ENCODE results near the gene ARMC9.
A peak's percentile ranks its signal among the peaks of the same experiment; 100 is the strongest.
"Not testable (repeated sequence)": the region's sequence is repeated elsewhere in the genome, so short reads cannot be mapped to it uniquely, and the experiment has no call there.

ARMC9 gene

GRCh38 chr2:231278868-231279267 lies 80.4 kb downstream of the ARMC9 start:
- DNase-seq (ENCODE audit: low spot score) = no peak

GRCh38 chr2:231280846-231281245 lies 82.4 kb downstream of the ARMC9 start:
- DNase-seq (ENCODE audit: low spot score) = no peak

- DNase-seq (ENCODE audit: low spot score) = no peak
Observed at GRCh38 chr2:231284296-231284695, 85.9 kb downstream of the ARMC9 start.

GRCh38 chr2:231286964-231287363 lies 88.5 kb downstream of the ARMC9 start:
- no peak for DNase-seq (ENCODE audit: low spot score)

GRCh38 chr2:231287696-231288095 lies 89.3 kb downstream of the ARMC9 start:
- no peak for DNase-seq (ENCODE audit: low spot score)

- DNase-seq (ENCODE audit: low spot score) = no peak
Observed at GRCh38 chr2:231288590-231288989, 90.2 kb downstream of the ARMC9 start.

- DNase-seq (ENCODE audit: low spot score) = no peak
Observed at GRCh38 chr2:231290321-231291015, 92.0 kb downstream of the ARMC9 start.

GRCh38 chr2:231292472-231293134 lies 94.2 kb downstream of the ARMC9 start:
- DNase-seq (ENCODE audit: low spot score) = no peak

GRCh38 chr2:231293163-231293562 lies 94.7 kb downstream of the ARMC9 start:
- DNase-seq (ENCODE audit: low spot score) = no peak

GRCh38 chr2:231294116-231294515 lies 95.7 kb downstream of the ARMC9 start:
- no peak for DNase-seq (ENCODE audit: low spot score)

GRCh38 chr2:231294571-231295362 lies 96.3 kb downstream of the ARMC9 start:
- DNase-seq (ENCODE audit: low spot score) = no peak

GRCh38 chr2:231295363-231295655 lies 96.9 kb downstream of the ARMC9 start:
- DNase-seq (ENCODE audit: low spot score) = no peak

- no peak for DNase-seq (ENCODE audit: low spot score)
Observed at GRCh38 chr2:231296401-231296974, 98.1 kb downstream of the ARMC9 start.

GRCh38 chr2:231297108-231297908 lies 98.9 kb downstream of the ARMC9 start:
- DNase-seq (ENCODE audit: low spot score) = peak; percentile 65

GRCh38 chr2:231298091-231298490 lies 99.7 kb downstream of the ARMC9 start:
- DNase-seq (ENCODE audit: low spot score) = no peak

- no peak for DNase-seq (ENCODE audit: low spot score)
Observed at GRCh38 chr2:231299267-231299666, 100.8 kb downstream of the ARMC9 start.

GRCh38 chr2:231300020-231300721 lies 101.7 kb downstream of the ARMC9 start:
- DNase-seq (ENCODE audit: low spot score) = no peak

GRCh38 chr2:231300722-231301076 lies 102.3 kb downstream of the ARMC9 start:
- DNase-seq (ENCODE audit: low spot score) = no peak

GRCh38 chr2:231304259-231304658 lies 105.8 kb downstream of the ARMC9 start:
- DNase-seq (ENCODE audit: low spot score) = not testable (repeated sequence)

- no peak for DNase-seq (ENCODE audit: low spot score)
Observed at GRCh38 chr2:231305221-231305620, 106.8 kb downstream of the ARMC9 start.

GRCh38 chr2:231306791-231307393 lies 108.5 kb downstream of the ARMC9 start:
- DNase-seq (ENCODE audit: low spot score) = no peak
